Stomach (tissue), 9 donors: ENCODE measurements around the gene GAPVD1. TPM values are rescaled to one million over a fixed set of nuclear protein-coding genes. Genes with fewer than 3 reads are reported as not detected.

Experiments used
- DNase-seq, 2 donors: peaks; one replicate each; pipeline versions ENCODE4 v3.0.0 to v3.0.0-alpha.2; 2013 to 2019
- H3K27ac ChIP-seq, 5 donors: fragments of 200-600 bp in 4 of 5; sonication (generic) in 4 of 5; one replicate each; pipeline ENCODE4 v1.5.1; 2013 to 2019; ENCODE audit warnings: mild to moderate bottlenecking in 1 of 5, moderate library complexity in 1 of 5
- H3K27me3 ChIP-seq, 3 donors: fragments of 200-600 bp; sonication (generic); one replicate each; pipeline ENCODE4 v1.5.1; 2017 to 2019; ENCODE audit warnings: mixed run types in 1 of 3
- H3K36me3 ChIP-seq, 4 donors: fragments of 200-600 bp; sonication (generic); 1 replicate in 3 of 4; 2 replicates in 1 of 4; pipeline ENCODE4 v1.5.1; 2016 to 2019
- H3K4me1 ChIP-seq, 4 donors: fragments of 200-600 bp; sonication (generic); one replicate each; pipeline ENCODE4 v1.5.1; 2016 to 2019
- H3K4me3 ChIP-seq, 4 donors: fragments of 200-600 bp; sonication (generic) in 3 of 4; one replicate each; pipeline ENCODE4 v1.5.1; 2016 to 2019; ENCODE audit warnings: mild to moderate bottlenecking in 1 of 4
- H3K9me3 ChIP-seq, 4 donors: fragments of 200-600 bp; sonication (generic); one replicate each; pipeline ENCODE4 v1.5.1; 2016 to 2019
- EP300 ChIP-seq: sonication (generic); formaldehyde crosslinking; IDR thresholded peaks from one replicate; pipeline ENCODE4 v1.6.1; 2017; ENCODE audit warnings: antibody characterized with exemption
- POLR2A ChIP-seq, 4 donors: fragments of 450-650 bp; IDR thresholded peaks; one replicate each; pipeline ENCODE4 v1.6.1; 2016; ENCODE audit warnings: antibody characterized with exemption in 4 of 4, control low read depth in 2 of 4, mild to moderate bottlenecking in 1 of 4, moderate library complexity in 1 of 4
- POLR2AphosphoS5 ChIP-seq, 3 donors: sonication (generic); formaldehyde crosslinking; IDR thresholded peaks; one replicate each; pipeline ENCODE4 v1.6.1; 2016; ENCODE audit warnings: antibody characterized with exemption in 3 of 3
- WGBS, 5 donors: extraction: QIAGEN DNeasy Blood & Tissue Kit in 3 of 5; methylation state at CpG; one replicate each; pipeline versions ENCODE4 v1.1.5 to v1.1.7; 2013 to 2018; 5-methylcytosine and 5-hydroxymethylcytosine counted together
- intact Hi-C: fragments of 100-400 bp; cut with DNase I; formaldehyde crosslinking; loops from one replicate; pipeline ENCODE4 v1.15.1; 2023; ENCODE audit warnings: low total_unique reads
- polyA plus RNA-seq, 3 donors: library from polyadenylated mRNA; stranded (reverse); fragments of 200-250 nt; gene quantifications; one replicate each; pipeline ENCODE4 v1.2.3, GENCODE V29; 2013
- total RNA-seq, 5 donors: library from RNA; depleted of rRNA; stranded (reverse); fragments of >200 nt; gene quantifications; one replicate each; pipeline versions ENCODE4 v1.1.0 to v1.2.3, GENCODE V29; 2014 to 2016
- TF ChIP-seq, protein P1 (sequence below), 7 experiments: fragments of 450-650 bp in 4 of 7; fragments of 200-600 bp in 3 of 7; sonication (generic) in 3 of 7; IDR thresholded peaks; one replicate each; pipeline ENCODE4 v1.5.1; 2016 to 2019; ENCODE audit warnings: antibody characterized with exemption in 7 of 7, control low read depth in 2 of 7, mild to moderate bottlenecking in 1 of 7
- donor health status: healthy with polysubstance abuse.
- donor health status: Bipolar disorder and iron deficiency.
- donor health status: healthy.

The GAPVD1 gene
- total and polyA plus RNA-seq, 8 donors: 3.9 to 140 (median 26.2) TPM

DNA sequence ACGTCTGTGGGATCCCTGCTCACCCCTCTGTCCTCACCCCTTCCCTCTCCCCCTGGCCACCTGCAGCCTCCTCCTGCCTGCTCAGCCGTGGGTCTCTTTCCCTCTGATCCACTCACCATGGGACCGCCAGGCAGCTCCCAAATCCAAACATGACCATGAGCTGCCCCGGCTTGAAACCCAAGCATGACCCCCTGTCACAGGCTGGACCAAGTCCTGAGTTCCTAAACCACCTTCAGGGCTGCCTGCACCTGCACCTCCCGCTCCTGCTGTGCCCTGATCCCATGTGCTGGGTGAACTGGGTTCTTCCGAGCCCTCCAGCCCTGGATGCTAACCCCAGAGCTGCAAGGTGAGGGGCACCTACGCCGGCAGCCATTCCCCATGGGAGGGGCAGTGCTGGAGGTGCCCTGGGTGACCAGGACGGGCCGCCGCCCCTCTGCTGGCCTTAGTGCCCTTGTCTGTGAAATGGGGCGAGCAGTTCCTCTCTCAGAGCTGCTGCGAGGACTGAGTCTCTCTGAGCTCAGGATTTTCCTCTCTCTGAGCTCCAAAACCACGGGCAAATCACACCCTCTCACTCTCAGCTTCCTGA lies 149.6 kb downstream of the GAPVD1 start:
- peaks cover 0 to 25% (median 23%) of the 10 kb centered on the region in 3 donors for H3K27me3 ChIP-seq
- H3K9me3 ChIP-seq: no peaks in the 10 kb centered on the region
- TF ChIP-seq POLR2AphosphoS5 (IDR thresholded peaks at IDR 0.05) (no peak), EP300 (no peak), POLR2A (IDR thresholded peaks at IDR 0.05) (no peak)
- TF ChIP-seq, protein P1, sequence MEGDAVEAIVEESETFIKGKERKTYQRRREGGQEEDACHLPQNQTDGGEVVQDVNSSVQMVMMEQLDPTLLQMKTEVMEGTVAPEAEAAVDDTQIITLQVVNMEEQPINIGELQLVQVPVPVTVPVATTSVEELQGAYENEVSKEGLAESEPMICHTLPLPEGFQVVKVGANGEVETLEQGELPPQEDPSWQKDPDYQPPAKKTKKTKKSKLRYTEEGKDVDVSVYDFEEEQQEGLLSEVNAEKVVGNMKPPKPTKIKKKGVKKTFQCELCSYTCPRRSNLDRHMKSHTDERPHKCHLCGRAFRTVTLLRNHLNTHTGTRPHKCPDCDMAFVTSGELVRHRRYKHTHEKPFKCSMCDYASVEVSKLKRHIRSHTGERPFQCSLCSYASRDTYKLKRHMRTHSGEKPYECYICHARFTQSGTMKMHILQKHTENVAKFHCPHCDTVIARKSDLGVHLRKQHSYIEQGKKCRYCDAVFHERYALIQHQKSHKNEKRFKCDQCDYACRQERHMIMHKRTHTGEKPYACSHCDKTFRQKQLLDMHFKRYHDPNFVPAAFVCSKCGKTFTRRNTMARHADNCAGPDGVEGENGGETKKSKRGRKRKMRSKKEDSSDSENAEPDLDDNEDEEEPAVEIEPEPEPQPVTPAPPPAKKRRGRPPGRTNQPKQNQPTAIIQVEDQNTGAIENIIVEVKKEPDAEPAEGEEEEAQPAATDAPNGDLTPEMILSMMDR (IDR thresholded peaks at IDR 0.05): no peak
- H3K27ac ChIP-seq: no peak overlapping the region
- H3K36me3 ChIP-seq: no peaks in the 10 kb centered on the region
- peaks cover 11 to 19% (median 14%) of the 10 kb centered on the region in 4 donors for H3K4me1 ChIP-seq
- intact Hi-C loops: no loop called here
- H3K4me3 ChIP-seq: peak overlapping the region in 1 of 4 donors; percentile 8
- 66 to 79% (median 74%) methylated on average over 7 to 14 of the region's 14 CpGs for WGBS, 5 donors
- peak in 1 of 2 donors; percentile 2 for DNase-seq

DNA sequence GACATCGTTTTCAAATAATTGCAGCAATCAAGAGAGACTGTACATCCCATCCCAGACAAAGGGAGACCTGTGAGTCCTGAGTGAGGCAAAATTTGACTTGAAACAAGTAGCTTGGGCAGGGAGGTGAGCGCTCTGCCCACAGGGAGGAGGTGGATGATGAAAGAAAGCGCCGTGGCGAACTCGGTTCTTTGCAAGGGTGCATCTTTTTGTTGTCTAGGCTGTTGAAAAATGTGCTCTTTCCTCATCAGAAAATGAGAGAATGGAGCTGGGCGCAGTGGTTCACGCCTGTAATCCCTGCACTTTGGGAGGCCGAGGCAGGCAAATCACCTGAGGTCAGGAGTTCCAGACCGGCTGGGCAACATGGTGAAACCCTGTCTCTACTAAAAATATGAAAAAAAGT lies 150.5 kb downstream of the GAPVD1 start:
- H3K9me3 ChIP-seq: no peaks in the 10 kb centered on the region
- TF ChIP-seq POLR2AphosphoS5 (IDR thresholded peaks at IDR 0.05) (no peak), EP300 (no peak), POLR2A (IDR thresholded peaks at IDR 0.05) (no peak)
- TF ChIP-seq, protein P1 (IDR thresholded peaks at IDR 0.05): no peak
- WGBS, 5 donors: 77 to 91% (median 83%) methylated on average over 10 of the region's 10 CpGs
- no peak overlapping the region for H3K27ac ChIP-seq
- H3K36me3 ChIP-seq: no peaks in the 10 kb centered on the region
- no peak for DNase-seq
- H3K4me3 ChIP-seq: no peak overlapping the region
- intact Hi-C loops: no loop called here
- peaks cover 0 to 22% (median 22%) of the 10 kb centered on the region in 3 donors for H3K27me3 ChIP-seq
- peaks cover 11 to 21% (median 14%) of the 10 kb centered on the region in 4 donors for H3K4me1 ChIP-seq

DNA sequence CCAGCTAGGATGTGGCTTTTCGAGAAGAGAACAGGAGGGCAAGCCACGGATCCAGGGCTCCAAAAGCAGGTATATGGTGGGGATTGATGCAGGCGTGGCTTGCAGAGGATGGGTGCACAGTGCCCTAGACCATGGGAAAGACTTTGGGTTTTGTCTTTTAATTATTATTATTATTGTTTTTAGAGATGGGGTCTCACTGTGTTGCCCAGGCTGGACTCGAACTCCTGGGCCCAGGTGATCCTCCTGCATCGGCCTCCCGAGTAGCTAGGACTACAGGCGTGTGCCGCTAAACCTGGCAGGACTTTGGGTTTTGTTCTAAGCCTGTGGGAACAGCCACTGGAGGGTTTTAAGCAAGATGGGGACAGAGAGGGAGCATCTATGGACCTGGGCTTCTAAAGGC lies 152.0 kb downstream of the GAPVD1 start:
- 87 to 92% (median 89%) methylated on average over 8 of the region's 8 CpGs for WGBS, 5 donors
- no peak for DNase-seq
- Histone ChIP-seq H3K9me3 (no peaks in the 10 kb centered on the region), H3K36me3 (no peaks in the 10 kb centered on the region), H3K27me3 (peaks cover 0 to 8% (median 8%) of the 10 kb centered on the region in 3 donors), H3K4me3 (no peak overlapping the region), H3K4me1 (peaks cover 2 to 9% (median 3%) of the 10 kb centered on the region in 4 donors), H3K27ac (no peak overlapping the region)
- intact Hi-C loops: no loop called here
- TF ChIP-seq, protein P1 (IDR thresholded peaks at IDR 0.05): no peak
- TF ChIP-seq POLR2A (IDR thresholded peaks at IDR 0.05): no peak
- TF ChIP-seq POLR2AphosphoS5 (IDR thresholded peaks at IDR 0.05): no peak
- TF ChIP-seq EP300: no peak

DNA sequence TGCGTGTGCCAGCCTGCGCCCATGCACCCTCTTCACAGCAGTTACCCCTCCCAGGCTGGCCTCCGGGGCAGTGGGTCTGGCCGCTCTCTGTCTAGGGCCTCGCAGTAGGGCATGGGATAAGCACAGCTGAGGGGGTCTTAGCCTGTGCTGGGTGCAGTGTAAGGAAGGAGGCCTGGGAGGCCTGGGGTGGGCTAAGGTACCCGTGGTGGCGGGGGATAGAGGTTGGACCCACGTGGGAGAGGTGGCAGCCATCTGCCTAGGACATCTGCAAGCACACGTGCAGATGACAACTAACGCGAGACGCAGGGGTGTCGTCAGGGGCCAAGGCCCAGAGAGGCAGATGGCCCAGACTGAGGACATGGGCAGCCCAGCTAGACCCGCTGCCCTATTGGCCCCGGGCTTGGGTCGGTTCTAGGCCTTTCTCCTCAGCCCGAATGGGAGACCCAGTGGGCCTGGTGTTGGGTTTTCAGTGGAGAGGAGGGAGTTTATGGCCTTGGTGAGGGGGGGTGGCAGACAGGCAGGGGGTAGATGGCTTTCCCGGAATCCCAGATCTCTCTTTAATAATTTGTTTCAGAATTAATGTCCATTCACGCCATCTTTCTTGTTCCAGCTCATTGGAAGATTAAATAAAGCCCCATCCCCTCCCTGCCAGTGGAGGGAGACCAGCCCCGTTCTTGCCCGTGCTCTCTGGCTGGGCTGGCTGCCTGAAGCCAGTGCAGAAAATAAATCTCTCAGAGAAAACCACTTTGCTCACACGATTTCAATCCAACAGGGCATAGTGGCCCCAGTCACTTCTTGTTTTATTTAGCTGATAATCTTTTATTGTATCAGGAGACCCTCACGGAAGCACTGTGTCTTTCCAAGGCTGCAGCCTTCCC lies 154.2 kb downstream of the GAPVD1 start:
- 75 to 87% (median 85%) methylated on average over 14 to 23 of the region's 23 CpGs for WGBS, 5 donors
- Histone ChIP-seq H3K4me3 (no peak overlapping the region), H3K27me3 (no peaks in the 10 kb centered on the region), H3K36me3 (no peaks in the 10 kb centered on the region), H3K4me1 (peaks cover 0 to 6% (median 0%) of the 10 kb centered on the region in 4 donors), H3K9me3 (no peaks in the 10 kb centered on the region), H3K27ac (no peak overlapping the region)
- intact Hi-C loops: no loop called here
- DNase-seq: peak in 1 of 2 donors; percentile 48
- TF ChIP-seq POLR2AphosphoS5 (IDR thresholded peaks at IDR 0.05) (no peak), EP300 (no peak), POLR2A (IDR thresholded peaks at IDR 0.05) (no peak)
- TF ChIP-seq, protein P1 (IDR thresholded peaks at IDR 0.05): no peak
